ENCODE data around the gene FCGR3B. TPM values are rescaled to one million over a fixed set of nuclear protein-coding genes. Genes with fewer than 3 reads are reported as not detected.
A peak's percentile ranks its signal among the peaks of the same experiment; 100 is the strongest.
"Not testable (repeated sequence)": the region's sequence is repeated elsewhere in the genome, so short reads cannot be mapped to it uniquely, and the experiment has no call there.

Gene FCGR3B
- total RNA-seq, 1 donor from 2014 or later, result not detected

- H3K36me3 Mint-ChIP-seq (ENCODE audit: low read depth); H3K27ac Mint-ChIP-seq; H3K9me3 Mint-ChIP-seq; H3K4me3 Mint-ChIP-seq; intact Hi-C loops (cut with micrococcal nuclease); DNase-seq (ENCODE audit: low spot score); H3K27me3 Mint-ChIP-seq (ENCODE audit: insufficient read depth); H3K4me1 Mint-ChIP-seq (ENCODE audit: low read depth): not testable (repeated sequence)
These were observed 741 bp downstream of the FCGR3B start for GRCh38 chr1:161630128-161630742.

- H3K36me3 Mint-ChIP-seq (ENCODE audit: low read depth); DNase-seq (ENCODE audit: low spot score); H3K27ac Mint-ChIP-seq; H3K9me3 Mint-ChIP-seq; H3K4me3 Mint-ChIP-seq; intact Hi-C loops (cut with micrococcal nuclease); H3K27me3 Mint-ChIP-seq (ENCODE audit: insufficient read depth): not testable (repeated sequence)
- H3K4me1 Mint-ChIP-seq (ENCODE audit: low read depth), result peaks cover 36% of the 10 kb centered on the region
These were observed 4.4 kb downstream of the FCGR3B start for GRCh38 chr1:161626445-161627146.

- H3K27ac Mint-ChIP-seq, result peak overlapping the region; percentile 34
- H3K4me3 Mint-ChIP-seq; intact Hi-C loops (cut with micrococcal nuclease); H3K36me3 Mint-ChIP-seq (ENCODE audit: low read depth); DNase-seq (ENCODE audit: low spot score); H3K9me3 Mint-ChIP-seq; H3K27me3 Mint-ChIP-seq (ENCODE audit: insufficient read depth): not testable (repeated sequence)
- H3K4me1 Mint-ChIP-seq (ENCODE audit: low read depth), result peaks cover 42% of the 10 kb centered on the region
These were observed 6.4 kb downstream of the FCGR3B start for GRCh38 chr1:161624605-161625004.

GRCh38 chr1:161623401-161624051 is 7.5 kb downstream of the FCGR3B start:
- H3K9me3 Mint-ChIP-seq; intact Hi-C loops (cut with micrococcal nuclease); DNase-seq (ENCODE audit: low spot score); H3K36me3 Mint-ChIP-seq (ENCODE audit: low read depth): not testable (repeated sequence)
- H3K4me3 Mint-ChIP-seq, result peak overlapping the region; percentile 45
- peak overlapping the region; percentile 29 for H3K27ac Mint-ChIP-seq
- H3K4me1 Mint-ChIP-seq (ENCODE audit: low read depth), result peaks cover 42% of the 10 kb centered on the region
- peaks cover 10% of the 10 kb centered on the region for H3K27me3 Mint-ChIP-seq (ENCODE audit: insufficient read depth)

GRCh38 chr1:161622054-161622453 is 8.9 kb downstream of the FCGR3B start:
- Mint-ChIP-seq H3K4me1 (ENCODE audit: low read depth) (peaks cover 42% of the 10 kb centered on the region), H3K27ac (peak overlapping the region; percentile 52), H3K27me3 (ENCODE audit: insufficient read depth) (peaks cover 12% of the 10 kb centered on the region), H3K4me3 (peak overlapping the region; percentile 86)
- DNase-seq (ENCODE audit: low spot score); H3K9me3 Mint-ChIP-seq; intact Hi-C loops (cut with micrococcal nuclease); H3K36me3 Mint-ChIP-seq (ENCODE audit: low read depth): not testable (repeated sequence)

GRCh38 chr1:161621181-161622000 is 9.6 kb downstream of the FCGR3B start:
- Mint-ChIP-seq H3K4me3 (peak overlapping the region; percentile 86), H3K4me1 (ENCODE audit: low read depth) (peaks cover 38% of the 10 kb centered on the region), H3K27me3 (ENCODE audit: insufficient read depth) (peaks cover 13% of the 10 kb centered on the region), H3K27ac (peak overlapping the region; percentile 83)
- not testable (repeated sequence) for H3K36me3 Mint-ChIP-seq (ENCODE audit: low read depth); H3K9me3 Mint-ChIP-seq
- intact Hi-C loops (cut with micrococcal nuclease), result loop anchor here (2.0 kb wide), 3 partner anchors 81 to 105 kb away; no protein-coding TSS in a partner anchor
- DNase-seq (ENCODE audit: low spot score), result peak; percentile 68

GRCh38 chr1:161620399-161620798 is 10.6 kb downstream of the FCGR3B start:
- Mint-ChIP-seq H3K27me3 (ENCODE audit: insufficient read depth) (peaks cover 13% of the 10 kb centered on the region), H3K4me1 (ENCODE audit: low read depth) (peaks cover 35% of the 10 kb centered on the region)
- not testable (repeated sequence) for DNase-seq (ENCODE audit: low spot score); H3K4me3 Mint-ChIP-seq; H3K36me3 Mint-ChIP-seq (ENCODE audit: low read depth); H3K27ac Mint-ChIP-seq; H3K9me3 Mint-ChIP-seq
- intact Hi-C loops (cut with micrococcal nuclease), result loop anchor here (2.0 kb wide), 3 partner anchors 80 to 106 kb away; no protein-coding TSS in a partner anchor

GRCh38 chr1:161618517-161618916 is 12.5 kb downstream of the FCGR3B start:
- H3K27ac Mint-ChIP-seq; H3K36me3 Mint-ChIP-seq (ENCODE audit: low read depth); DNase-seq (ENCODE audit: low spot score); H3K9me3 Mint-ChIP-seq; H3K4me3 Mint-ChIP-seq; intact Hi-C loops (cut with micrococcal nuclease): not testable (repeated sequence)
- Mint-ChIP-seq H3K27me3 (ENCODE audit: insufficient read depth) (peaks cover 13% of the 10 kb centered on the region), H3K4me1 (ENCODE audit: low read depth) (peaks cover 23% of the 10 kb centered on the region)

- H3K9me3 Mint-ChIP-seq; H3K4me3 Mint-ChIP-seq; intact Hi-C loops (cut with micrococcal nuclease); H3K27ac Mint-ChIP-seq; DNase-seq (ENCODE audit: low spot score); H3K36me3 Mint-ChIP-seq (ENCODE audit: low read depth): not testable (repeated sequence)
- Mint-ChIP-seq H3K4me1 (ENCODE audit: low read depth) (peaks cover 25% of the 10 kb centered on the region), H3K27me3 (ENCODE audit: insufficient read depth) (peaks cover 14% of the 10 kb centered on the region)
These were observed 14.6 kb downstream of the FCGR3B start for GRCh38 chr1:161616417-161616816.

GRCh38 chr1:161613142-161613514 is 17.8 kb downstream of the FCGR3B start:
- H3K27ac Mint-ChIP-seq, result peak overlapping the region; percentile 91
- H3K27me3 Mint-ChIP-seq (ENCODE audit: insufficient read depth), result peaks cover 20% of the 10 kb centered on the region
- DNase-seq (ENCODE audit: low spot score); intact Hi-C loops (cut with micrococcal nuclease); H3K9me3 Mint-ChIP-seq; H3K36me3 Mint-ChIP-seq (ENCODE audit: low read depth): not testable (repeated sequence)
- H3K4me1 Mint-ChIP-seq (ENCODE audit: low read depth), result peaks cover 28% of the 10 kb centered on the region
- peak overlapping the region; percentile 91 for H3K4me3 Mint-ChIP-seq

GRCh38 chr1:161612322-161613141 is 18.4 kb downstream of the FCGR3B start:
- peak; percentile 89 for DNase-seq (ENCODE audit: low spot score)
- Mint-ChIP-seq H3K27ac (peak overlapping the region; percentile 91), H3K4me3 (peak overlapping the region; percentile 91), H3K4me1 (ENCODE audit: low read depth) (peaks cover 28% of the 10 kb centered on the region), H3K27me3 (ENCODE audit: insufficient read depth) (peaks cover 21% of the 10 kb centered on the region)
- H3K36me3 Mint-ChIP-seq (ENCODE audit: low read depth); H3K9me3 Mint-ChIP-seq: not testable (repeated sequence)
- intact Hi-C loops (cut with micrococcal nuclease), result loop anchor here (1.0 kb wide), 5 partner anchors 72 to 137 kb away; partner anchors contain the start of gene DUSP12

- Mint-ChIP-seq H3K27ac (peak overlapping the region; percentile 91), H3K4me3 (peak overlapping the region; percentile 91), H3K27me3 (ENCODE audit: insufficient read depth) (peaks cover 19% of the 10 kb centered on the region), H3K4me1 (ENCODE audit: low read depth) (peaks cover 28% of the 10 kb centered on the region)
- not testable (repeated sequence) for H3K36me3 Mint-ChIP-seq (ENCODE audit: low read depth); H3K9me3 Mint-ChIP-seq; DNase-seq (ENCODE audit: low spot score)
- intact Hi-C loops (cut with micrococcal nuclease), result loop anchor here (1.0 kb wide), 5 partner anchors 72 to 137 kb away; partner anchors contain the start of gene DUSP12
These were observed 19.1 kb downstream of the FCGR3B start for GRCh38 chr1:161611866-161612321.

All from activated T-helper 1 cell treated with anti-CD3 and anti-CD28 coated beads, Interleukin-12 subunit alpha, Interleukin-12 subunit beta, Interleukin-2, Interleukin-4 antibody, amounts not matched to agents 30 ng/mL and 10 ng/mL and 1 ng/mL, durations not matched to agents 14 hours and 24 hours and 36 hours (primary cell).